GM13976 (cell line): ENCODE results near the gene CPNE6.

ENCODE experiments used
- DNase-seq: peaks from one replicate; pipeline ENCODE4 v3.0.0; 2012; ENCODE audit warnings: low spot score
- in situ Hi-C: fragments of 300-500 bp; cut with MboI; formaldehyde crosslinking; loops from one replicate; pipeline ENCODE4 v1.12.0; 2022; ENCODE audit warnings: low sequenced_read_pairs, mixed read lengths, inconsistent platforms; ENCODE audit not compliant: unreplicated experiment
- TF ChIP-seq, protein P1 (sequence below): IDR thresholded peaks from 2 replicates; pipeline ENCODE4 v1.5.1; 2012; ENCODE audit warnings: borderline replicate concordance, mild to moderate bottlenecking; ENCODE audit not compliant: insufficient read depth; ENCODE audit errors: extremely low read depth, missing control alignments, control extremely low read depth

The CPNE6 gene

GRCh38 chr14:24051789-24052655, 19.3 kb upstream of the CPNE6 start, which contains the start of gene CARMIL3:
CARMIL3 (plus strand) TSS chr14:24052009; CDS start chr14:24052154, 145 bp downstream.
- in situ Hi-C loops, result no loop called here
- peak; percentile 93 for DNase-seq
- TF ChIP-seq, protein P1, sequence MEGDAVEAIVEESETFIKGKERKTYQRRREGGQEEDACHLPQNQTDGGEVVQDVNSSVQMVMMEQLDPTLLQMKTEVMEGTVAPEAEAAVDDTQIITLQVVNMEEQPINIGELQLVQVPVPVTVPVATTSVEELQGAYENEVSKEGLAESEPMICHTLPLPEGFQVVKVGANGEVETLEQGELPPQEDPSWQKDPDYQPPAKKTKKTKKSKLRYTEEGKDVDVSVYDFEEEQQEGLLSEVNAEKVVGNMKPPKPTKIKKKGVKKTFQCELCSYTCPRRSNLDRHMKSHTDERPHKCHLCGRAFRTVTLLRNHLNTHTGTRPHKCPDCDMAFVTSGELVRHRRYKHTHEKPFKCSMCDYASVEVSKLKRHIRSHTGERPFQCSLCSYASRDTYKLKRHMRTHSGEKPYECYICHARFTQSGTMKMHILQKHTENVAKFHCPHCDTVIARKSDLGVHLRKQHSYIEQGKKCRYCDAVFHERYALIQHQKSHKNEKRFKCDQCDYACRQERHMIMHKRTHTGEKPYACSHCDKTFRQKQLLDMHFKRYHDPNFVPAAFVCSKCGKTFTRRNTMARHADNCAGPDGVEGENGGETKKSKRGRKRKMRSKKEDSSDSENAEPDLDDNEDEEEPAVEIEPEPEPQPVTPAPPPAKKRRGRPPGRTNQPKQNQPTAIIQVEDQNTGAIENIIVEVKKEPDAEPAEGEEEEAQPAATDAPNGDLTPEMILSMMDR, result no peak

DNA sequence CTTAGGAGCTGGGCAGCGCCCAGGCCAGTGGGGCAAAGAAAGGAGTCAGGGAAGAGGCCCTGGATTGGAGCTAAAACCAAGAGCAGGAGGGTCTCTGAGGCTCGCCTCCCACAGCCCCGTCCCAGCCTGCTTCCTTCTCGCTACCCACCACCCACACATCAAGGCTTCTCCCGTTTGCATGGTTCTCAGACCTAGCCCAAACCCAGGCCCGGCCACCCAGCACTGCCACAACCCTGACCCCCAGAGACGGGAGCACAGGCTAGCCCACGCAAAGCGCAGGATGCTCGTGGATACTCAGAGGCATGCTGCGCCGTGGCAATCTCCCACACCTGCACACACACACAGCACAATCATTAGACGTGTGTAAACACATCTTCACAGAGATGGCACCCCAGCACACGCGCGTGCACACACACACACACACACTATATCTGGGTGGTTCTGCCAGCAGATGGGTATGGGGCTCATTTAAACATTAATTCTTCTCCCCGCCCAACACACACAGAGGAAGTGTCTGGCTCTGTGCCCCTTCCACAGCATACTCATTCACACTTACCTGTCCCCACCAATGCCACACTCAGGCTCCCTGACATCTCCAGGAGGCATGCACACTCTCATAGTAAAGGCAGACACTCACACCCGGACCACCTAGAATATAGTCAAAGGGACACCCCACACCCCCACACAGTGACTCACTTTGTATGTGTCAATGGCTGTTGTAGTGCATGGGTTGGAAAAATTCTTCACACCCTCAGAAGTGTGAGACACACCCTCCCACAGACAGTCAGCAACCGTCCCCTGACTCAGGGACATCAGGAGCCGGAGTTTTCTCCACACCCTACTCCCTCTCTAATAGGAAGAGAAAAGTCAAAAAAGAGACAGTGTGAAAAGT, 18.5 kb upstream of the CPNE6 start:
- TF ChIP-seq, protein P1, result no peak
- in situ Hi-C loops, result no loop called here
- peak; percentile 14 for DNase-seq

- in situ Hi-C loops, result no loop called here
- TF ChIP-seq, protein P1, result no peak
- peak; percentile 17 for DNase-seq
Measured at GRCh38 chr14:24053548-24054323, 17.6 kb upstream of the CPNE6 start.

- TF ChIP-seq, protein P1, result no peak
- no peak for DNase-seq
- in situ Hi-C loops, result no loop called here
Measured at GRCh38 chr14:24054324-24054641, 17.1 kb upstream of the CPNE6 start.

DNA sequence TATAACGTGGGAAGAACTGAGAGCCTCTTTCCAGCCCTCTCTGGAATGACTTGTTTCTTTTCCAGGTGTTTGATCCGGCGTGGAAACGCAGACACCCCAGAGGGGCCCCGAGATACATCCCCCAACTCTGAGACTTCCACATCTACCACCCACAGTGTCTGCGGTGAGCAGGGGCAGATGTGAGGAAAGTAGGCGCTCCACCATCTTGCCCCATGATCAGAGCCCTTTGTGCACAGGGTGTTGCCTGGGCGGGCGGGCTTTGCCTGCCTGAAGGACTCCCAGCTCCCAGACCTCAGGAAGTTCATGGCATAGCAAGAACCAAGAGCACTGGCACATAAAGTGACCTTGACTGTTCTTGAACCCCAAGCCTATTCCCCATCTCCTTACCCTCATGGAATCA, 16.7 kb upstream of the CPNE6 start:
- DNase-seq, result no peak
- in situ Hi-C loops, result no loop called here
- TF ChIP-seq, protein P1, result no peak

GRCh38 chr14:24055971-24056799, 15.2 kb upstream of the CPNE6 start:
- in situ Hi-C loops, result no loop called here
- TF ChIP-seq, protein P1, result no peak
- no peak for DNase-seq
